OCI-LY7 (cell line): Measurements from ENCODE around the gene NSUN2.

Source experiments
- EZH2phosphoT487 ChIP-seq: fragments of 200-600 bp; sonication (generic); IDR thresholded peaks from 2 replicates; pipeline ENCODE4 v1.6.1; 2018; ENCODE audit warnings: low read depth, borderline replicate concordance, mild to moderate bottlenecking, mixed run types, antibody characterized with exemption, low read length, moderate library complexity, mixed read lengths
- TF ChIP-seq, protein P1 (sequence below): fragments of 200-600 bp; sonication (generic); conservative IDR thresholded peaks from 2 replicates; pipeline ENCODE4 v1.5.1; 2014; ENCODE audit warnings: mild to moderate bottlenecking, antibody characterized with exemption, low read length, moderate library complexity, mixed read lengths

DNA sequence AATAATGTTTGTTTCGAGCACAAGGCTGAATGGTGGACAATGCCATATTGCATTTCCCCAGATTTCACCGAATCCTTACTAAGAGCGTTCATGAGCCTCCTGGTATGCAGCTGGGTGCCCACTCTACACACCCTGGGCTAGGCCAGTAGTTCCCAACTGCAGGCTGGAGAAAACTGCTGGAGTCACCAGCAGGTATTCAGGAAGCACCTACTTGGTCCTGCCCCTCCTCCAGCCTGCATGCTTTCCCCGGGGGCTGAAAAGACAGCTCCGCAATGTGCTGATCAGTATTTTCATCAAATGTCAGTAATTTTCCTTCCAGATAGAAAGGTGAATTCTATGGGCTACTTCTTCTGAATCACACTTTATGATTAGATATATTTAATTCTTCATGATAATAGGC, 34.8 kb upstream of the NSUN2 start:
- TF ChIP-seq, protein P1, sequence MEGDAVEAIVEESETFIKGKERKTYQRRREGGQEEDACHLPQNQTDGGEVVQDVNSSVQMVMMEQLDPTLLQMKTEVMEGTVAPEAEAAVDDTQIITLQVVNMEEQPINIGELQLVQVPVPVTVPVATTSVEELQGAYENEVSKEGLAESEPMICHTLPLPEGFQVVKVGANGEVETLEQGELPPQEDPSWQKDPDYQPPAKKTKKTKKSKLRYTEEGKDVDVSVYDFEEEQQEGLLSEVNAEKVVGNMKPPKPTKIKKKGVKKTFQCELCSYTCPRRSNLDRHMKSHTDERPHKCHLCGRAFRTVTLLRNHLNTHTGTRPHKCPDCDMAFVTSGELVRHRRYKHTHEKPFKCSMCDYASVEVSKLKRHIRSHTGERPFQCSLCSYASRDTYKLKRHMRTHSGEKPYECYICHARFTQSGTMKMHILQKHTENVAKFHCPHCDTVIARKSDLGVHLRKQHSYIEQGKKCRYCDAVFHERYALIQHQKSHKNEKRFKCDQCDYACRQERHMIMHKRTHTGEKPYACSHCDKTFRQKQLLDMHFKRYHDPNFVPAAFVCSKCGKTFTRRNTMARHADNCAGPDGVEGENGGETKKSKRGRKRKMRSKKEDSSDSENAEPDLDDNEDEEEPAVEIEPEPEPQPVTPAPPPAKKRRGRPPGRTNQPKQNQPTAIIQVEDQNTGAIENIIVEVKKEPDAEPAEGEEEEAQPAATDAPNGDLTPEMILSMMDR: no peak
- no peak for TF ChIP-seq EZH2phosphoT487
